ENCODE results near the gene FIP1L1. TPM values are rescaled to one million over a fixed set of nuclear protein-coding genes. Genes with fewer than 3 reads are reported as not detected.

FIP1L1 gene
- total RNA-seq, 1 experiment from 2014 or later, result 47.6 TPM

DNA sequence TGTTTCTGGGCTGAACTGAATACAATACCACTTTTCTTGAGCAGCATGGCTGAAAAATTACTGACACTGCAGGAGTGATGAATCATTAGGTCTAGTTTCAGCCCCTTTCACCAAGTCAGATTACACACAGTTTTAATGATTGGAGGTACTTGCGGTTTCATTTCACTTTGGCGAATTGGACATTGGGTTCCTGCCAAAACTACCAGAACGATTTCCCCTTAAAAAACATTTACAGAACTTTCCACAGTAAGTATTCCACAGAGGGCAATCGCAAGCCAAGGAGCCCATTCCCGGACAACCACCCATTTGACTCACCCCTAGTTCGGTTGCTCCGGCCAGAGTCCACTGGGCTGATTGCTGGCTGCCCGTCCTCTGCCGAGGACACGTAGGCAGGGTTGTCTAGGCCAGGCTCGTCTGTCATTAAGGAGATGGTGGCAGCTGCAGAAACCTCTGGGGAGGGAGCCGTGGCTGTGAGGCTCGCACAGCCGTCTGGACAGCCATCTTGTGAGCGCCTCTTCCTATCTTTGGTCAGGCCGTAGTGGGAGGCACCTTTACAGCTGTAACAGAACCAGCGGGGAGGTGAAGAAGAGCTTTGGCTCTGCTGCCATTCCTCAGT, 130.3 kb downstream of the FIP1L1 start:
- no peak overlapping the region for H3K4me3 Mint-ChIP-seq
- no peak for ATAC-seq
- no peaks in the 10 kb centered on the region for H3K36me3 Mint-ChIP-seq
- POLR2A ChIA-PET, result no interaction called here
- no peaks in the 10 kb centered on the region for H3K27me3 Mint-ChIP-seq (ENCODE audit: low read depth)
- H3K27ac Mint-ChIP-seq, result no peak overlapping the region
- CTCF ChIA-PET, result no interaction called here
- no peaks in the 10 kb centered on the region for H3K4me1 Mint-ChIP-seq
- no peak for DNase-seq (ENCODE audit: low spot score)
- H3K9me3 Mint-ChIP-seq, result no peaks in the 10 kb centered on the region
- TF ChIP-seq, protein P1, sequence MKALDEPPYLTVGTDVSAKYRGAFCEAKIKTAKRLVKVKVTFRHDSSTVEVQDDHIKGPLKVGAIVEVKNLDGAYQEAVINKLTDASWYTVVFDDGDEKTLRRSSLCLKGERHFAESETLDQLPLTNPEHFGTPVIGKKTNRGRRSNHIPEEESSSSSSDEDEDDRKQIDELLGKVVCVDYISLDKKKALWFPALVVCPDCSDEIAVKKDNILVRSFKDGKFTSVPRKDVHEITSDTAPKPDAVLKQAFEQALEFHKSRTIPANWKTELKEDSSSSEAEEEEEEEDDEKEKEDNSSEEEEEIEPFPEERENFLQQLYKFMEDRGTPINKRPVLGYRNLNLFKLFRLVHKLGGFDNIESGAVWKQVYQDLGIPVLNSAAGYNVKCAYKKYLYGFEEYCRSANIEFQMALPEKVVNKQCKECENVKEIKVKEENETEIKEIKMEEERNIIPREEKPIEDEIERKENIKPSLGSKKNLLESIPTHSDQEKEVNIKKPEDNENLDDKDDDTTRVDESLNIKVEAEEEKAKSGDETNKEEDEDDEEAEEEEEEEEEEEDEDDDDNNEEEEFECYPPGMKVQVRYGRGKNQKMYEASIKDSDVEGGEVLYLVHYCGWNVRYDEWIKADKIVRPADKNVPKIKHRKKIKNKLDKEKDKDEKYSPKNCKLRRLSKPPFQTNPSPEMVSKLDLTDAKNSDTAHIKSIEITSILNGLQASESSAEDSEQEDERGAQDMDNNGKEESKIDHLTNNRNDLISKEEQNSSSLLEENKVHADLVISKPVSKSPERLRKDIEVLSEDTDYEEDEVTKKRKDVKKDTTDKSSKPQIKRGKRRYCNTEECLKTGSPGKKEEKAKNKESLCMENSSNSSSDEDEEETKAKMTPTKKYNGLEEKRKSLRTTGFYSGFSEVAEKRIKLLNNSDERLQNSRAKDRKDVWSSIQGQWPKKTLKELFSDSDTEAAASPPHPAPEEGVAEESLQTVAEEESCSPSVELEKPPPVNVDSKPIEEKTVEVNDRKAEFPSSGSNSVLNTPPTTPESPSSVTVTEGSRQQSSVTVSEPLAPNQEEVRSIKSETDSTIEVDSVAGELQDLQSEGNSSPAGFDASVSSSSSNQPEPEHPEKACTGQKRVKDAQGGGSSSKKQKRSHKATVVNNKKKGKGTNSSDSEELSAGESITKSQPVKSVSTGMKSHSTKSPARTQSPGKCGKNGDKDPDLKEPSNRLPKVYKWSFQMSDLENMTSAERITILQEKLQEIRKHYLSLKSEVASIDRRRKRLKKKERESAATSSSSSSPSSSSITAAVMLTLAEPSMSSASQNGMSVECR (CRISPR knock-in tag; IDR thresholded peaks at IDR 0.05; ENCODE audit: borderline replicate concordance), result no peak
- TF ChIP-seq, protein P2, sequence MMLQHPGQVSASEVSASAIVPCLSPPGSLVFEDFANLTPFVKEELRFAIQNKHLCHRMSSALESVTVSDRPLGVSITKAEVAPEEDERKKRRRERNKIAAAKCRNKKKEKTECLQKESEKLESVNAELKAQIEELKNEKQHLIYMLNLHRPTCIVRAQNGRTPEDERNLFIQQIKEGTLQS (CRISPR knock-in tag; conservative IDR thresholded peaks at IDR 0.05), result no peak
- no peak for TF ChIP-seq PRRX2 (CRISPR knock-in tag; IDR thresholded peaks at IDR 0.05)
- no peak for TF ChIP-seq ZNF121 (CRISPR knock-in tag; IDR thresholded peaks at IDR 0.05)

DNA sequence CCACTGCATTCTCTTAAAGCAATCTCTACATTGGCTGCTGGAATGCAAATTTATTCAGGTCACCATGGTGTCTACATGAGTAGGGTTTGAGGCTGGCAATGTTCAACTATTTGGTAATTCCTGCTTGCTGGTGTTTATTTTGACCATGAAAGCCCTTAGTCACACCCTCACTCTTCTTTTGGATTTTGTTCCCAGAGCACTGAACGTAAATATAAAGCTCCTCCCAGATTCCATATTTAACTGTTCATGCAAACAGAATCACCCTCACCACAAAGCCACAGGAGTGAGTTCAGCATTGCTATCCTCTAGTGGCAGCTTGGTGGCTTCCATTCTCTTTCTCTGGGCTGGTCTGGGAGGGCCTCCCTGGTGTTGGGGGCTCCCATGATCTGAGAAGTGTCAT, 131.0 kb downstream of the FIP1L1 start:
- CTCF ChIA-PET, result no interaction called here
- H3K27me3 Mint-ChIP-seq (ENCODE audit: low read depth), result no peaks in the 10 kb centered on the region
- POLR2A ChIA-PET, result no interaction called here
- H3K4me3 Mint-ChIP-seq, result no peak overlapping the region
- H3K27ac Mint-ChIP-seq, result no peak overlapping the region
- H3K4me1 Mint-ChIP-seq, result no peaks in the 10 kb centered on the region
- ATAC-seq, result no peak
- H3K9me3 Mint-ChIP-seq, result no peaks in the 10 kb centered on the region; the same call in 1 of the 2 replicates
- DNase-seq (ENCODE audit: low spot score), result no peak
- TF ChIP-seq MXD4 (CRISPR knock-in tag; IDR thresholded peaks at IDR 0.05; ENCODE audit: borderline replicate concordance) (no peak), GTF2I (CRISPR knock-in tag; conservative IDR thresholded peaks at IDR 0.05) (no peak), NR3C1 (CRISPR knock-in tag; conservative IDR thresholded peaks at IDR 0.05; ENCODE audit: low read depth) (no peak)
- TF ChIP-seq, protein P2 (CRISPR knock-in tag; conservative IDR thresholded peaks at IDR 0.05), result no peak
- TF ChIP-seq, protein P3, sequence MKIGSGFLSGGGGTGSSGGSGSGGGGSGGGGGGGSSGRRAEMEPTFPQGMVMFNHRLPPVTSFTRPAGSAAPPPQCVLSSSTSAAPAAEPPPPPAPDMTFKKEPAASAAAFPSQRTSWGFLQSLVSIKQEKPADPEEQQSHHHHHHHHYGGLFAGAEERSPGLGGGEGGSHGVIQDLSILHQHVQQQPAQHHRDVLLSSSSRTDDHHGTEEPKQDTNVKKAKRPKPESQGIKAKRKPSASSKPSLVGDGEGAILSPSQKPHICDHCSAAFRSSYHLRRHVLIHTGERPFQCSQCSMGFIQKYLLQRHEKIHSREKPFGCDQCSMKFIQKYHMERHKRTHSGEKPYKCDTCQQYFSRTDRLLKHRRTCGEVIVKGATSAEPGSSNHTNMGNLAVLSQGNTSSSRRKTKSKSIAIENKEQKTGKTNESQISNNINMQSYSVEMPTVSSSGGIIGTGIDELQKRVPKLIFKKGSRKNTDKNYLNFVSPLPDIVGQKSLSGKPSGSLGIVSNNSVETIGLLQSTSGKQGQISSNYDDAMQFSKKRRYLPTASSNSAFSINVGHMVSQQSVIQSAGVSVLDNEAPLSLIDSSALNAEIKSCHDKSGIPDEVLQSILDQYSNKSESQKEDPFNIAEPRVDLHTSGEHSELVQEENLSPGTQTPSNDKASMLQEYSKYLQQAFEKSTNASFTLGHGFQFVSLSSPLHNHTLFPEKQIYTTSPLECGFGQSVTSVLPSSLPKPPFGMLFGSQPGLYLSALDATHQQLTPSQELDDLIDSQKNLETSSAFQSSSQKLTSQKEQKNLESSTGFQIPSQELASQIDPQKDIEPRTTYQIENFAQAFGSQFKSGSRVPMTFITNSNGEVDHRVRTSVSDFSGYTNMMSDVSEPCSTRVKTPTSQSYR (CRISPR knock-in tag; IDR thresholded peaks at IDR 0.05), result no peak
- TF ChIP-seq, protein P4, sequence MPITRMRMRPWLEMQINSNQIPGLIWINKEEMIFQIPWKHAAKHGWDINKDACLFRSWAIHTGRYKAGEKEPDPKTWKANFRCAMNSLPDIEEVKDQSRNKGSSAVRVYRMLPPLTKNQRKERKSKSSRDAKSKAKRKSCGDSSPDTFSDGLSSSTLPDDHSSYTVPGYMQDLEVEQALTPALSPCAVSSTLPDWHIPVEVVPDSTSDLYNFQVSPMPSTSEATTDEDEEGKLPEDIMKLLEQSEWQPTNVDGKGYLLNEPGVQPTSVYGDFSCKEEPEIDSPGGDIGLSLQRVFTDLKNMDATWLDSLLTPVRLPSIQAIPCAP (CRISPR knock-in tag; IDR thresholded peaks at IDR 0.05), result no peak
- TF ChIP-seq, protein P5, sequence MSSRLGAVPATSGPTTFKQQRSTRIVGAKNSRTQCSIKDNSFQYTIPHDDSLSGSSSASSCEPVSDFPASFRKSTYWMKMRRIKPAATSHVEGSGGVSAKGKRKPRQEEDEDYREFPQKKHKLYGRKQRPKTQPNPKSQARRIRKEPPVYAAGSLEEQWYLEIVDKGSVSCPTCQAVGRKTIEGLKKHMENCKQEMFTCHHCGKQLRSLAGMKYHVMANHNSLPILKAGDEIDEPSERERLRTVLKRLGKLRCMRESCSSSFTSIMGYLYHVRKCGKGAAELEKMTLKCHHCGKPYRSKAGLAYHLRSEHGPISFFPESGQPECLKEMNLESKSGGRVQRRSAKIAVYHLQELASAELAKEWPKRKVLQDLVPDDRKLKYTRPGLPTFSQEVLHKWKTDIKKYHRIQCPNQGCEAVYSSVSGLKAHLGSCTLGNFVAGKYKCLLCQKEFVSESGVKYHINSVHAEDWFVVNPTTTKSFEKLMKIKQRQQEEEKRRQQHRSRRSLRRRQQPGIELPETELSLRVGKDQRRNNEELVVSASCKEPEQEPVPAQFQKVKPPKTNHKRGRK (CRISPR knock-in tag; IDR thresholded peaks at IDR 0.05; ENCODE audit: borderline replicate concordance), result no peak
- TF ChIP-seq, protein P1 (CRISPR knock-in tag; IDR thresholded peaks at IDR 0.05; ENCODE audit: borderline replicate concordance), result no peak
- no peaks in the 10 kb centered on the region for H3K36me3 Mint-ChIP-seq

Measured in WTC11 (cell line).